GM21619 (cell line): ENCODE data around the gene NCK2.

ENCODE experiments used
- ATAC-seq: cut with Tn5 transposase; IDR thresholded peaks from one replicate; pipeline ENCODE4 v1.9.1; 2021; ENCODE audit not compliant: unreplicated experiment

NCK2 gene

GRCh38 chr2:105843476-105844374 lies 99.0 kb downstream of the NCK2 start:
- no peak for ATAC-seq

DNA sequence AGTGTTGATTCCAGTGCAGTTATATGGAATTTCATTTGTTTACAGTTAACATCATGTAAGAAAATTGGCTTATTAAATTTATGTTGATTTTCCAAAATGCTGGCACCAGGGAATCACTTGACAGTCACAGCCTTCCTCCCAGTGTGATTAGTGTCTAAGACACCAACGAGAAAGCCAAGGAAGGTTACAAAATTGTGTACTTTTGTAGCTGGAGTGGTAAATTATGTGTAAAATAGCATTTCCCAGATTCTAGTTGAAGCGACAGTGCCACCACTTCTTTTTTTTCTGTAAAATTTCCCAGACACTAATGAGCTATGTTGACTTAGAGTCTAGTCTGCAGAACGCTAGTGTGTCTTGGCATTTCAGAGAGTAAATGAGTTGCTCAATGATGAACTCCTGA lies 101.3 kb downstream of the NCK2 start:
- ATAC-seq = no peak

GRCh38 chr2:105847056-105847455 lies 102.3 kb downstream of the NCK2 start:
- ATAC-seq = no peak

GRCh38 chr2:105848367-105848766 lies 103.7 kb downstream of the NCK2 start:
- no peak for ATAC-seq

DNA sequence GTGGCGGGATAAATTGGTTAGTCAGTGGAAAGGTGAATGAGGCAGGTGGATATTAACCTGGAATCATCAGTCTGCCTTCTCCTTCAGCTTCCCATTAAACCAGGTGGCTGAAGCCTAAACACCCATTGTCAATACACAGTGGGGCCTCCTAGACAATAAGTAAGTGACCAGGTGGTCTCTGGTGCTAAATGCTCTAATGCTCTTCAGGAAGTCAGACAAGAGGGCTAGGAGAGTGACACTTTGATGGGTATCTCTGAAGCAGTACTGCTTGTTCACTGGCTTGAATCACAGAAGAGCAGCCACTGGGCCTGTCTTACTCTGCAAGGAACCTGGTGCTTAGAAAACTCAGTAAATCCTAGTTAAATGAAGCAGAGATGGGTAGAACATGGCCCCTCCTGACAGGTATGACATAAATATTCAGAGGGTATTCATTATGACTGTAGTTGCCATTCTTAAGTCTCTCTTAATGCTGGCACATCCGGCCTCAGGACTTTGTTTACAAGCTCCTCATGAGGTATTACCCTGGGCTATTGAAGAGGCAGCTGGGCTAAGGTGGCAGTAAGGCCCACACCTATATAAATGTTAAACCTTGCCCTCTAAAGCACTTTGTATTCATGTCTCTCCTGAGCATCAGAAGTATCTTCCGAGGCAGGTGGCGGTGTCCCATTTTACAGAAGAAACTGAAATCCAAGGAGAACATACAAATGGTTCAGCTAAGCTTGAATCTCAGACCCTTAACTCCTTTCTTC lies 104.9 kb downstream of the NCK2 start:
- ATAC-seq = no peak

GRCh38 chr2:105852066-105852465 lies 107.4 kb downstream of the NCK2 start:
- no peak for ATAC-seq

DNA sequence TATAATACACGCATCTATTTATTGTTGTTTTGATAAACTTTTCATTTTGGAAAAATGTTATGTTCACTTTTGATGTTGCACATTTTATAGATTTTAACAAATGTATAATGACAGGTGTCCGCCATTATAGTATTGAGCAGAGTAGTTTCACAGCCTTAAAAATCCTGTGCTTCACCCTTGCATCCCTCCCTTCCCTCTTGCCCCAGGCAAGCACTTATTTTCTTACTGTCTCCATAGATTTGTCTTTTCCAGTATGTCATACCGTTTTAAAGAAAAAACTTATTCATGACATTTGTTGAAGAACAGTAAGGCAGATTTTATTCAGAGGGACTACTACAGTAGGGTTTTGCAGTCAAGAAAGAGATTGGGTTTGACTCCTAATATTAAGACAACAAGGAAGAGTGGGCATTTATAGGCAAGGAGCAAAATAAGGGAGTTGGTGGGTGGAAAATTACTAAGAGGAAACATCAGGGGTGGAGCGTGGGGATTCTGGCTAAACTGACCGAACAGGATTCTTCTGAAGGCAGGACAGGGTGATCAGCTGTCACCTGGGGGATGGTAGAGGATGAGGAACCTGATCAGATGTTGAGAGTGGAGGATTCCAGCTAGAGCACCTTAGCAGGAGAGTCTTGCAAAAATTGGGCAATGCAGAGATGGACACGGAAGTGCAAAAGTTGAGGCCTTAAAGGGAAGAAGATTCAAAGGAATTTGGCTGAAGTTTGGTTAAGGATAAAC lies 108.8 kb downstream of the NCK2 start:
- no peak for ATAC-seq

DNA sequence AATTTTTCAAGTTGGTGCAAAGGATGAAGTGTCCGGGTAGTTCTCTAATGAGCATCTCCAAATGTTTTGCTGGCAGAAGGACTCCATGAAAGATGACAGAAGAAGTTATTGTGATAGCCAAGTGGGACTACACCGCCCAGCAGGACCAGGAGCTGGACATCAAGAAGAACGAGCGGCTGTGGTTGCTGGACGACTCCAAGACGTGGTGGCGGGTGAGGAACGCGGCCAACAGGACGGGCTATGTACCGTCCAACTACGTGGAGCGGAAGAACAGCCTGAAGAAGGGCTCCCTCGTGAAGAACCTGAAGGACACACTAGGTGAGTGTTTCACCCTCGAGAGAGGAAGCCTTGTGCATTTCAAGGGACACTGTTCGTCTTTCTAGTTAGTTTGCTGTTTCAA lies 110.3 kb downstream of the NCK2 start:
- no peak for ATAC-seq

GRCh38 chr2:105856581-105856980 lies 111.9 kb downstream of the NCK2 start:
- ATAC-seq = no peak

DNA sequence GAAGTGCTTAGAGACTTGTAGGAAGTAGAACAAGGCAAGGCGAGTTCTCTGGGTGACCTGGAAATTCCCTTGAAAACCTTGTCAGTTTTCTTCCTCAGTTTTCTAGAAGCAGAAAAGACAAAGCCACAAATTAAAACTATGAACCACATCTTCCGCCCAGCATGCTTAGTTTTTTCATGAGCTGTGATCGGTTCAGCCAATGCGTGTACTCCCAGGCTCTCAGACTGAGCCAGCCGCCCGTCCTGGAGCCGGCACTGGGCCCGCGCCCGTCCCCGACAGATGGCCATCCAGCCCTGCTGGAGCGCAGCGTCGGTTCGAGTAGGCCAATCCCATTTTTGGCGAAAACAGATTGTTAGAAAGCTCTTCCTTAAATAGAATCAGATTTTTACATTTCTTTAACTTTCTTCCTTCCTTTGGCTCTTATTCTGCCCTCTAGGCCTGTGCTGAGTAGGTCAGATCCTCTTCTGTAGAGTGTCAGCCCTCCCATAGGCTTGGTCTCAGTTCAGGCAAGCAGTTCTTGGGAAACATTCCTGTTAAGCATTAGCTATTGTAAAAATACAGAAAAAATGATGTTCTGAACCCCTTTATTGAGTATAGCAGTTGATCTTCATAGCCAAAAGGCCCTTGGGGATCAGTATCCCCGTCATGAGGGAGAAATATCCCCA lies 112.5 kb downstream of the NCK2 start:
- no peak for ATAC-seq

- ATAC-seq = peak; percentile 52
These were observed 114.4 kb downstream of the NCK2 start for GRCh38 chr2:105858868-105859693.

GRCh38 chr2:105859694-105859951 lies 114.9 kb downstream of the NCK2 start:
- ATAC-seq = no peak

DNA sequence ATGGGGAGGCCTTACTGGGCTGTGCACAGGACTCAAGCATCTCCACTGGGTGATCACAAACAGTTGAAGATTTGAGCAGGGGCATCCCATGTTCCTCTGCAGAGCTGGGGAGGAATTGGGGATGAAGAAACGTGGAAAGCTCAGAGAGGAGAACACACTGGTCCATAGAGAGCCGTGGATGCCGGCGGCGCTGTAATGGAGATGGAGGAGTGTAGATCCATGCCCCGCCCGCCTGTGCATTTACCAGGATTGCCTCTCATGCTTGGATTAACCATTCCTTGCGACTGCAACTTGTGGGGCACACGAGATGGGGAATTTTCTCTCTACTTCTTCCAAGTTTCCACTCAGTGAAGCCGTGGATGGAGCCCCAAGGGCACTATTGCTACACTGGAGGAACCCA lies 115.9 kb downstream of the NCK2 start:
- ATAC-seq = no peak

- no peak for ATAC-seq
These were observed 116.5 kb downstream of the NCK2 start for GRCh38 chr2:105861200-105861599.

- ATAC-seq = no peak
These were observed 118.1 kb downstream of the NCK2 start for GRCh38 chr2:105862843-105863242.

- ATAC-seq = no peak
These were observed 119.5 kb downstream of the NCK2 start for GRCh38 chr2:105864262-105864661.

DNA sequence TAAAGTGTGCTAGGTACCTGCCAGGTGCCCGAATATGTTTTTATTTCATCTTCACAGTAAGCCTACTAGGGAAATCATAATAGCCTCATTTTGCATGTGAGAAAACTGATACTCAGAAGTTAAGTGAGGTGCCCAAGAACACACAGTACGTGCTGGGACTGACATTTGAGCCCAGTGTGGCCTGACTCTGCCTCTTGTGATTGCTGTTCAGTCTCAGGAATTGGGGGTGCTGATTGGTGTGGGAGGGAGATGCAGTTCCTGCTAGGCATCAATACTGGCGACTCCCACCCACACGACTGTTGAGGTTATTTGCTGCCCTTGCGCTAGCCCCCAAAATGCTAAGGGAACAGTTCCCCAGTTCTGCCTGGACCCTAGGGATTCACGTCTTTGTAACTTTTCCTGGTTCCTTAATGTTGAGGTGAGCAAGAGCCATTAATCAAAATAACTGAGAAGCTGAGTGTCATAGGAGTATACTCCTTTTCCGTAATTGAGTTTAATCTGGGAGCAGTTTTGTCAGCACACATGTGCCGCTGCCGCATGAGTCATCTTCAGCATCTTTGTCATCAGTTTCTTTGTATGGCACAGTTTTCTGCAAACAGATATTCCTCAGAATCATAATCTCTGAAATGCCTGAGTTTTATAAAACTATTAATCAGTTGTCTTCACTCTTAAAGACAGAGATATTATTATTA lies 120.7 kb downstream of the NCK2 start:
- no peak for ATAC-seq

- ATAC-seq = no peak
These were observed 121.8 kb downstream of the NCK2 start for GRCh38 chr2:105866216-105867185.

GRCh38 chr2:105867587-105867986 lies 122.9 kb downstream of the NCK2 start:
- no peak for ATAC-seq
